Right ventricle myocardium inferior (tissue), 1 donor: Measurements from ENCODE around the gene STAMBPL1. TPM values are rescaled to one million over a fixed set of nuclear protein-coding genes. Genes with fewer than 3 reads are reported as not detected.
"Not testable (repeated sequence)": the region's sequence is repeated elsewhere in the genome, so short reads cannot be mapped to it uniquely, and the experiment has no call there.

Source experiments
- ATAC-seq: fragments of 200-7000 bp; cut with Tn5 transposase; one replicate; pipeline ENCODE4 v1.9.1; 2020; ENCODE audit warnings: mild to moderate bottlenecking, moderate library complexity
- DNase-seq: peaks from one replicate; pipeline ENCODE4 v3.0.0; 2021; ENCODE audit errors: missing footprints
- intact Hi-C: fragments of 100-400 bp; cut with DNase I; formaldehyde crosslinking; loops from one replicate; pipeline ENCODE4 v1.11.0; 2022
- total RNA-seq: library from RNA; stranded (reverse); fragmentation: NEBNext Ultra II Directional; extraction: Animal tissue kit (Norgen Biotek cat#: 25700); gene quantifications from one replicate; pipeline ENCODE4 v1.2.1, GENCODE V29; 2021
- donor health status: DM: no; HTN: yes; CAD: no; lungs with severe emphysema.

STAMBPL1 gene
- total RNA-seq, 1 donor from 2014 or later, result 2.0 TPM

GRCh38 chr10:88852327-88852726 lies 27.7 kb upstream of the STAMBPL1 start:
- no peak for ATAC-seq
- intact Hi-C loops, result no loop called here
- no peak for DNase-seq

DNA sequence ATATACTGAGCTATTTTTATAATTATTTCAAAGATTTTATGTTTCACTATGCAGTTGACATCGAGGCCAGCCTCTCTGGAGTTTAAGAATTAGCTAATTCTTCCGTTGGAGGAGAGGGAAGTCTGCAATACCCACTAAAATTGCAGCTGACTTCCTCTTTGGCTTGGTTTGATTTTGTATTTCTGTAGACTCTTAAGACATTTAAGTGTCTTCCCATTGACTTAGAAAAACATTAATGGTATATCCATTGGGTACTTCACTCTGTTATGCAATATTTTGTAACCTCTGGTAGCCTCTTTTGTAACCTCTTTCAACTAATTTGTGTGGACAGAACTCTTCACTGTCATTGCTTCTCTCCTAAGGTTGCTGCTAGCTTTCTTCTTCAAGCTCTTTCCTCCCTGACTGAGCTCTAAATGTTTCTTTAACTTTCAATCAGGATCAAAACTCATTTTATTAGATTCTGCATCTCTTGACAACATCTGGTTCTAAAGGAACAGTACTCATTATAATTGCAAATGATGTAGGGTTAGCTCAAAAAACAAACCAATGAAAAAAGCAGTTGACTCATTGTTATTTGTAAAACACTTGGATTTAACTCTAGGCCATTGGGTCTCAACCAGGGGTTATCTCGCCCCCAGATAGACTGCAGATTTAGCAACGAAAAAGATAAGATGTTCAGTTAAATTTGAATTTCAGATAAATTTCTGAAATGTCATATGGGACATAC lies 26.7 kb upstream of the STAMBPL1 start:
- ATAC-seq, result peak; percentile 52
- no peak for DNase-seq
- intact Hi-C loops, result no loop called here

DNA sequence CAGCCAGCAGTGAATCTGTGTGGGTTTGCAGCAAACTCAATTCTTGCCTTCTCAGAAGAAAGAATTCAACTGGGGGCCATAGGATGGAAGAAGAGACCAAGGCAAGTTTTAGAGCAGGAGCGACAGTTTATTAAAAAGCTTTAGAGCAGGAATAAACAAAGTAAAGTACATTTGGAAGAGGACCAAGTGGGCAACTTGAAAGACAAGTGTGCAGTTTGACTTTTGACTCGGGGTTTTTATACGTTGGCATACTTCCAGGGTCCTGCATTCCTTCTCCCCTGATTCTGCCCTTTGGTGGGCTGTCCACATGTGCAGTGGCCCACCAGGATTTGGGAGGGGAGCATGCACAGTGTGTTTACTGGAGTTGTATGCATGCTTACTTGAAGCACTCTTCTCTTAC lies 25.4 kb upstream of the STAMBPL1 start:
- DNase-seq (no peak), ATAC-seq (no peak)
- intact Hi-C loops, result no loop called here

GRCh38 chr10:88857831-88858230 lies 22.2 kb upstream of the STAMBPL1 start:
- no peak for ATAC-seq
- intact Hi-C loops, result no loop called here
- DNase-seq, result no peak

DNA sequence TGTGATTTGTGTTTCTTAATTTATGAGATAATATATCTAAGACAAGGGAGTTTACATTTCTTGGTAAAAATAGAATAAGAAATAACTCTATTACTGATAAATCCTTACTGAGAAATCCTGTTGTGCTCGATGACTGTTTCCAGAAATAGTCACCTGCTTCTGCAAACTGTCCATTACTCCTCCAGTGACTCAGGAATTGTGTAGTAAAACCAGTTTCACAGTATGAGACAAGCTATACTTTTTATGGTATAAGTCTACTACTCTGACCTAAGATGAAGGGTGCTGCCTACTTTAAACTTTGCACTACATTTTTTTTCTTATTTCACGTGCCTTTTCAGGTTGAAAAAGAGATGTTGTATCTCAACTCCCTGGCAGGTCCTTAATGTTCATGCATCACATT lies 21.6 kb upstream of the STAMBPL1 start:
- intact Hi-C loops, result no loop called here
- ATAC-seq (no peak), DNase-seq (no peak)

DNA sequence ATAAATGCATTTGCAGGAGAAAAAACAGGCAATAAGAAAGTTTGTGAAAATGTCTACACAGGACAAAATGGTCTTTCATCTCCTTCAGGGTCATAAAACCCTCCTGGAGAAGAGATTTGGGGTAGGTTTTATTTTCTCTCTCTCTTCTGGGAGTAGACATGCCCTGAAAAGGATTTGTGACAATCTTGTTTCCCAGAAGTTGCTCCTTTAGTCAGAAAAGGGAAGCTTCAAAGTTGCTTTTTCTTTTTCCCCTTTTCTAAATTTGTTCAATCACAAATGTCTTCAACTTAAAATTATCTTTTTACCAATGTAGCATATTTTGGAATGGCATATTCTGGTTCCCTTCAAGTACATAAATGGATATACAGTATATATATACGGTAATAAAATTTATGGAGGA lies 19.0 kb upstream of the STAMBPL1 start:
- intact Hi-C loops, result no loop called here
- DNase-seq (no peak), ATAC-seq (no peak)

GRCh38 chr10:88865281-88865876 lies 14.7 kb upstream of the STAMBPL1 start:
- DNase-seq (no peak), ATAC-seq (no peak)
- intact Hi-C loops, result no loop called here

DNA sequence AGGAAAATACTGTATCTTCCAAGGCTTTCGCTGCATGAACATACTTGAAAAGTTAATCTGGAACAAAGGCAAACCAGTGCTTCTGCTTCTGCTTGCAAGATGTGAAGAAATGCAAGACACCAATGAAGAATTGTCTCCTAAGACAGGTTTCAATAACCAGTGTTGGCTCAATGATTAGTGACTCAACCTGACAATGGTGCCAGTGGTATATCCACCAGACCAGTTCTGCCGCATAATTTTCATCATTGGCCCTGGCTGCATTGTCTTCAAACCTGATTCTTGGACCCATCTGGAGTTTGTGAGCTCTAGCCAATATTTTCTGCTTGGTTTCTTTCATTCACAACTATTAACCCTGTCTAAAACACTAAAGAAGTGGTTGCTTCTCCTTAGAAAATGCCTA lies 13.6 kb upstream of the STAMBPL1 start:
- ATAC-seq (no peak), DNase-seq (no peak)
- intact Hi-C loops, result no loop called here

DNA sequence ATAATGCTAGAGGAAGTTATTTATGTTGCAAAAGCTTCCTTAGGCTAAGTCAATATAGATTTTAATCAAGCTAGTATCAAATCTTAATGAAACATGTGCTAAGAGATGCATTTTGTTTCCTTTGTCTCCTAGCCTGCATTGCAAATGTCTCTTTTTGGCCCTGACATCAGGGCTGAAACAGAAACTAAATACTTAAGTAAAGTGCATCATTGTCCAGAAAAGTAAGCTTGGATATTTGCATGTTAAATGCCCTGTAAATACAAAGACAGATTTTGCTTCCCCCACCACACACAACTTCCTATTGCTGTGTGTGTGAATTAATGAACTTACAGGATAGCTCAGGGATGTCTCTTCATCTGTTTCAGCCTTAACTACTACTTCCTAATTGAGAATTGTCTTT lies 10.0 kb upstream of the STAMBPL1 start:
- DNase-seq (no peak), ATAC-seq (no peak)
- intact Hi-C loops, result no loop called here

DNA sequence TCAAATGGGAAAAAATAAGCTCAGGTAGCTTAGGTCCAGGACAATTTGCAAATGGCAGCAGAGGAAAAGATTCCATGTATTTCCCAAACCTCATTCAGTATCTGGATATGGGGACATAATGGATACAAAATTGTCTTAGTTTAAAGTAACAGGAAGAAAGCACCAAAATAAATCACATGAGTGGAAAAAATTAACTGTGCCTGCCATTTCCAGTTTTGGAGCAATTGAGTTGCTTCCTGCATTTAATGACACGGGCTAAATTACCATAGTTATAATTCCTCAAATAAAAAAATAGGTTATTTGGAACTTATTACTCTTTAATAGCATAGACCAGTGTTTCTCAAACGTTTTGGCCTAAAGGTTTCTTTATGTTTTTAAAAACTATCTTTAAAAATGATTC lies 6.3 kb upstream of the STAMBPL1 start:
- intact Hi-C loops, result no loop called here
- no peak for ATAC-seq
- DNase-seq, result no peak

DNA sequence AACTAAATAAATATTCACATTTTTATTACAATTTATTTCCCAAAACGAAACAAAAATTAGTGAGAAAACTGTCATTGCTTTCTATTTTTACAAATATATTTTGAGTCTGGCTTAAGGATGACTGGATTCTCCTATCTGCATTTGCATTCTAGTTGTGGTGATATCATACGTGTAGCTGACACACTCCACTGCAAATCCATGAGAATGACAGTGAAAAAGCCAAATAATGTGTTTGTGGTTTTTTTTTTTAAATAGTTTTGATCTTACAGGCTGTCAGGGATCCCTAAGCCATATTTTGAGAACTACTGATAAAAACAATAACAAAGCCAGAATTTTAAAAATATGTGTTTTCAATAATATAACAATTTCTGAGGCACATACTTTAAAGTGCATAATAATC lies 5.8 kb upstream of the STAMBPL1 start:
- intact Hi-C loops, result no loop called here
- ATAC-seq, result no peak
- DNase-seq, result no peak

GRCh38 chr10:88875081-88875480 lies 5.0 kb upstream of the STAMBPL1 start:
- ATAC-seq, result no peak
- intact Hi-C loops, result no loop called here
- DNase-seq, result no peak

DNA sequence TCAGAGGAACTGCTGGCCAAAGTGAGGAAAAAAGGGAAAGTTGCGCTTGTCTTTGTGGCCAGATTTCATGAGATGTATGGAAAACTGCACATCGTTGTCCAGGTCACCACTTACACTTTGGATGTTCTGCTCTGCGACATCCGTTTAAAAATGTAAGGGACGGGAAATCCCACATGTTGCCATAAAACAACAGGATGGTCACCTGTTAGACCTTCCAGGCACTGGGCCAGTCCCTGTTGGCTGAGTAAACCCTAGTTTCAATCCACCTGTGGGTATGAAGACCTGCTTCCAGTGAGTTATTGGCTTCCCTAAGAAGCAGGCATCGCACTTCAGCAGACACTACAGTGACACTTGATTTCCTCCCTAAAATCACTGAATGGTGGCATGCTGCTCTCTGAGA lies 2.7 kb upstream of the STAMBPL1 start:
- intact Hi-C loops, result no loop called here
- ATAC-seq (no peak), DNase-seq (no peak)

DNA sequence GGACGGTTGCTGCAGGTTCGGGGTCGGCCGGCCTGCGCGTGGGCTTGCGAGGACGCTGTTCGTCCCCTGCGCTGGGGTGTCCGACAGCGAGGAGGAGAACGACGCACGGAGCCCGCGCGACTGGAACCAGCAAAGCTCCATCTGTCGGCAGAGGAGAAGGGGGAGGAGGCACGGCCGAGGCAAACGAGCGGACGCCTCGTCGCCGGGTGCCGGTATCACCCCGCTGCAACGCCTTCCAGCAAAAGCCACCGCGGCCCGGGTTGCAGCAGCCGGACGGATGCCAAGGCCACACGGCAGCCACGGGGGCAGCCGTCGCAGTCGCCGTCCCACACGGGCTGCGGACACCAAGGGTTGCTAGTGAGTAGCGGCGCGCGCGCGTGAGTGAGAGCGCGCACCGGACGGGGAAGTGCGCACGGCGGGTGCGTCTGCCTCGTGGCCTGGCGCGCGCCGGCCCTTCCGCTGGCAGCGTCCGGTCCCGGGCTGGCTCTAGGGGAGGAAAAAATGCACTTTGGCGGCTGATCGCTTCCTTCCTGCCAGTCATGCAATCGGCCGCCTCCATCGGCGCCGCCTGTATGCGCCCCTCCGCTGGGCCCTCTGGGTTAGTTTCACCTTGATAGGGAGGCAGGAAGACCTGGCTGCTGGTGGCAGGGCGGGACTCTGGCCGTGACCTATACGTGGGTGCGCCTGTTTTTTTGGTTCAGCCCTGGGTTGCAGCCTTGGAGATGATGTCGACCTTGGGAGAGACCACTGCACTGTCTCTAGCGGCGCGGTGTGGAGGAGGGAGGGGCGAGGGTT lies 434 bp downstream of the STAMBPL1 start:
- intact Hi-C loops, result loop anchor here (5.0 kb wide), 2 partner anchors 43 to 107 kb away; no protein-coding TSS in a partner anchor
- peak; percentile 96 for ATAC-seq

GRCh38 chr10:88881320-88881719 lies 1.3 kb downstream of the STAMBPL1 start:
- DNase-seq (no peak), ATAC-seq (peak; percentile 8)
- intact Hi-C loops, result loop anchor here (5.0 kb wide), 2 partner anchors 44 to 106 kb away; no protein-coding TSS in a partner anchor

More for the DNA sequence above, 434 bp downstream of the STAMBPL1 start:
- peak; percentile 95 for DNase-seq

DNA sequence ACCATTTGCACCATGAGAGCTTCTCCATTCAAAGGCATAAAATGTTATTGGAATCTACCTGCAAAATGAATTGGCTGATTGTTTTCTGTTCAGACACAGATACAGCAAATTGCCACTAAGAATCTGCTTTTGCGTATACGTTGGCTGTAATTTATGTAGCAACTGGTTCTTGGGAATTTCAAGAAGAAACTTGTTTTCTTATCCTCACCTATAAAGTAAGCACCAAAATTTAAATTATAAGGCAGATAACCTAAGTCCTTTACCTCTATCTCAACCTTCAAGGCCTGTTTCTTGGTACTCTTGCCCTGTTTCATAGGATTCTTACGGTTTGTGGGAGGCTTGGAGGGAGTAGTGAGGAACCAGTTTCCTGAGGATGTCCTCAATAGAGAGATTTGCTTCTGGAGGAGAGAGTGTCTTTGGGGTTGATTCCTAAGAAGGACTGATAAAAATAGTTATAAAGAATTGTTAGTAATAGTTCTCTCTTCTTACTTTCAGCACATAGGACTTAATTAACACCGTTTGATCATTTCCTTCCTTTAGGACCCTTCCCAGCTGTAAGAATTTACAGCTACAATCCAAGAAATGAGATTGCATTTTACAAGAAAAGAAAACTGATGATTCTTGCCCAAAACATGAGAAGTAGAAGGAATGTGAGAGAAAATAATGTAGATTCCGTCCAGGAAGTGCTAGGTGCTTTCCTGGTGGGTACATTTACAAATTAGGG lies 2.0 kb downstream of the STAMBPL1 start:
- intact Hi-C loops, result loop anchor here (2.0 to 5.0 kb wide), 3 partner anchors 45 to 105 kb away; no protein-coding TSS in a partner anchor
- DNase-seq (no peak), ATAC-seq (no peak)

DNA sequence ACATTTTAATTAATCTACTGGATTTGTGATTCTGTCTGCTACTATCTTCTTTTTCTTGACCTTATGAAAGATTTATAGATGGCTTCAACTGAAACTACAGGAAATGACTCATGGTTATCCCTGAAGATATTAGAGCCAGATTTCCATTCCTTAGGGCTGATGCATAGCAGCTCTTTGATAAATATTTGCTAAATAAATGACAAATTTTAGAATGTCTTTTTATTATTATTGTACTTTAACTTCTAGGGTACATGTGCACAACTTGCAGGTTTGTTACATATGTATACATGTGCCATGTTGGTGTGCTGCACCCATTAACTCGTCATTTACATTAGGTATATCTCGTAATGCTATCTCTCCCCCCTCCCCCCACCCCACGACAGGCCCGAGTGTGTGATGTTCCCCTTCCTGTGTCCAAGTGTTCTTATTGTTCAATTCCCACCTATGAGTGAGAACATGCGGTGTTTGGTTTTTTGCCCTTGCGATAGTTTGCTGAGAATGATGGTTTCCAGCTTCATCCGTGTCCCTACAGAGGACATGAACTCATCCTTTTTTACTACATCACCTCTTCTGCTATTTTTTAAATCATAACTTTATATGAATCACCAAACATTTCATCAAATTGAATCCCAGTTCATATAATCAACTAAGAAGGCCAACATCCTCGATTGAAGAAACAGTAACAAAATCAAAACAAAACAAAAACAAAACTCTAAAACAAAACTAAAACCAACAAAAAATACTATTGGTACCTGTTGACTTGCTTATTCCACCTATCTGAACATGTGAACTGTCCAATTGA lies 2.8 kb downstream of the STAMBPL1 start:
- intact Hi-C loops, result loop anchor here (2.0 to 5.0 kb wide), 3 partner anchors 44 to 104 kb away; no protein-coding TSS in a partner anchor
- not testable (repeated sequence) for DNase-seq, ATAC-seq

DNA sequence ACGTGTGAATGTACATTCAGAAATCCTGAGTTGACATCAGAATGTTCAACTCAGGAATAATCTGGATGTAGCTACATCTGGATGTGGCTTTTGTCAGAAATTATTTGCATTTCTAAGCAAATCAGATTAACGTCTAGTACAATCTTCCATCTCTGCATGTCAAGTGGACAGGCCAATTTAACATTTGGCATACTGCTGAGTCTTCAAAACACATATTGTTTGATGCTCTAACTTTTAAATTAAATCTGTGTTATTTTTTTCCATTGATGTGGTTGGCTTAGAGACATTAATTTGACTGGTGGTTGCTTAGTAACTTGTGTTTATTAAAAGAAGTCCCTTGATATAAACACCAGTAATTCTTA lies 3.4 kb downstream of the STAMBPL1 start:
- intact Hi-C loops, result loop anchor here (2.0 to 5.0 kb wide), 3 partner anchors 43 to 104 kb away; no protein-coding TSS in a partner anchor
- DNase-seq (no peak), ATAC-seq (no peak)
